ENCODE measurements around the gene CALD1. TPM values are rescaled to one million over a fixed set of nuclear protein-coding genes. Genes with fewer than 3 reads are reported as not detected.
"Not testable (repeated sequence)": the region's sequence is repeated elsewhere in the genome, so short reads cannot be mapped to it uniquely, and the experiment has no call there.

CALD1 gene
- total RNA-seq, 3 donors from 2014 or later = 1.4 to 2.7 (median 1.6) TPM

GRCh38 chr7:134981645-134982044, 202.2 kb downstream of the CALD1 start:
- DNase-seq; H3K36me3 Mint-ChIP-seq (ENCODE audit: insufficient read depth); ATAC-seq; H3K9me3 Mint-ChIP-seq; H3K27me3 Mint-ChIP-seq (ENCODE audit: low read depth); H3K4me3 Mint-ChIP-seq: not testable (repeated sequence)
- H3K4me1 Mint-ChIP-seq (ENCODE audit: low read depth) = peaks cover 13% of the 10 kb centered on the region

GRCh38 chr7:134985894-134986362, 206.5 kb downstream of the CALD1 start:
- peaks cover 10% of the 10 kb centered on the region for H3K36me3 Mint-ChIP-seq (ENCODE audit: insufficient read depth)
- H3K4me3 Mint-ChIP-seq = peak overlapping the region; percentile 96
- no peaks in the 10 kb centered on the region for H3K9me3 Mint-ChIP-seq
- ATAC-seq (peak; percentile 67 to 70), DNase-seq (no peak)
- peaks cover 37% of the 10 kb centered on the region for H3K4me1 Mint-ChIP-seq (ENCODE audit: low read depth)
- no peaks in the 10 kb centered on the region for H3K27me3 Mint-ChIP-seq (ENCODE audit: low read depth)

GRCh38 chr7:134986363-134987251, 207.2 kb downstream of the CALD1 start, which contains the start of gene AGBL3:
Gene AGBL3, plus strand, starts transcription at chr7:134986508. Its CDS starts 1,426 bp downstream, at chr7:134987934.
- Mint-ChIP-seq H3K27me3 (ENCODE audit: low read depth) (no peaks in the 10 kb centered on the region), H3K4me3 (peak within 1 kb of the TSS; percentile 96), H3K9me3 (no peaks in the 10 kb centered on the region), H3K4me1 (ENCODE audit: low read depth) (peaks cover 44% of the 10 kb centered on the region), H3K36me3 (ENCODE audit: insufficient read depth) (peaks cover 12% of the 10 kb centered on the region)
- ATAC-seq = peak; percentile 96
- peak; percentile 87 for DNase-seq

GRCh38 chr7:134988161-134988560, 208.7 kb downstream of the CALD1 start:
- ATAC-seq (no peak), DNase-seq (no peak)
- H3K36me3 Mint-ChIP-seq (ENCODE audit: insufficient read depth) = peaks cover 12% of the 10 kb centered on the region
- H3K27me3 Mint-ChIP-seq (ENCODE audit: low read depth) = no peaks in the 10 kb centered on the region
- H3K4me3 Mint-ChIP-seq = no peak overlapping the region
- no peaks in the 10 kb centered on the region for H3K9me3 Mint-ChIP-seq
- peaks cover 58% of the 10 kb centered on the region for H3K4me1 Mint-ChIP-seq (ENCODE audit: low read depth)

DNA sequence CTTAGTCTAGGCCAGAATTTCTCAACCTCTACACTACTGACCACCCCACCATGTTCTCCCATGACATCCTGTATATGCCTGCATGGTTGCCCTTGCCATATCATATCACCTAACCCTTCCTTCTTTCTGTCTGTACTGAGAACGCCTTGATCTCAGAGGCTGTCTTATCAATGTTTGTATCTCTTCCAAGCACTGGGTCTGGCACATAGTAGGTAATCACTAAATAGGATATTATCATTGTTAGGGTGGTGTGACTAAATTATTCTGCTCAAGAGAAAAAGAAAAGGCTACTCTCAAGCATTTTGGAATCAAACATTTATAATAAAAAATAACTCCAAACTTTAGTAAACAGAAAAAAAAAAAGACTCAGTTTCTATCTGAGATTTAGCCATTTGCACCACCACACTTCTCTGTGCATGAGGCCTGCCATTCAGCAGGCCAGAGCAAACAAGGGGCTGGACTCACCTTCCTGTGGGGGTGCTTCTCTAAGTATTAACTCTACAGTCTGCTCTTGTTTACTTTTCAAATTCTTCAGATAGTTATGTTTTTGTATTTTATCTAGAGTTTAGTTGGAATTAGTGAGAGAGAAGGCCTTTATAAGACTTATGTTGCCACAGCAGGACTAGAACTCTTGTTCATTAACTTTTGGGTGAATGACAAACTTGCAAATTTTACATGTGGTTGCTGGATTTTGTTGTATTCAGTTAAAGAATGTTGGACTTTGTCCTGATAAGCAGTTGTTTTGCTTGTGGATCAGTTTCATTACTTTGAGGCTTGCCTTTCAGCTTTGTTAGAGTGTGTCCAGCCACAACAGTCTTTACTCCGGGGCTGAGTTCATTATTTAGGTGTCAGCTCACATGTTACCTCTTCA, 212.3 kb downstream of the CALD1 start:
- H3K27me3 Mint-ChIP-seq (ENCODE audit: low read depth) = no peaks in the 10 kb centered on the region
- no peak overlapping the region for H3K4me3 Mint-ChIP-seq
- H3K4me1 Mint-ChIP-seq (ENCODE audit: low read depth) = peaks cover 76% of the 10 kb centered on the region
- H3K9me3 Mint-ChIP-seq = no peaks in the 10 kb centered on the region
- ATAC-seq = no peak
- DNase-seq = no peak
- peaks cover 19% of the 10 kb centered on the region for H3K36me3 Mint-ChIP-seq (ENCODE audit: insufficient read depth)

DNA sequence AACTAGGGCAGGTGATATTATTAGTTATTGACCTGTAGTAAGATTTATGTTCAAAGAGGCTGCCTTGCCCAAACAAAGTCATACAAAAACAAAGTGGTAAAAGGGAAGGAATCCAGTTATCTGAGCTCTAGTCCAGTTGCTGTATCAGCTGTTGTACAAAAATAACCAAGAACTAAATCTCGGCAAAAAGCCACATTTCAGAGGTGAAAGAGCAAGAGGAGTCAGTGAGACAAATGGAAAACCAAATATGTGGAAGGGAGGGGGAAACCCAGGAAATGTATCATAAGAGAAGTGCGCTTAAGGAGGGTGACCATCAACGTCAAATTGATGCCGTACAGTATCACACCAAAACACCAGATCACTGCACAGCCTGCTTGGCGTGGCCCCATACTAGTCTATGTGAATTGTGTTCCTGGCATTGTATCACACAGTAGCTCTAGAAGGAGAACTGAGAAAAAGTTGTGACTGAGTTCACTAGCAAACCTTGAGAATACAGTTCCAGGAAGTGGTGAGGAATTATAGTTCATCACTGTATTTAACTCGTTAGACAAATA, 213.3 kb downstream of the CALD1 start:
- peak; percentile 79 to 85 for ATAC-seq
- peaks cover 19% of the 10 kb centered on the region for H3K36me3 Mint-ChIP-seq (ENCODE audit: insufficient read depth)
- DNase-seq = no peak
- H3K27me3 Mint-ChIP-seq (ENCODE audit: low read depth) = no peaks in the 10 kb centered on the region
- H3K4me1 Mint-ChIP-seq (ENCODE audit: low read depth) = peaks cover 75% of the 10 kb centered on the region
- H3K9me3 Mint-ChIP-seq = no peaks in the 10 kb centered on the region
- H3K4me3 Mint-ChIP-seq = no peak overlapping the region

DNA sequence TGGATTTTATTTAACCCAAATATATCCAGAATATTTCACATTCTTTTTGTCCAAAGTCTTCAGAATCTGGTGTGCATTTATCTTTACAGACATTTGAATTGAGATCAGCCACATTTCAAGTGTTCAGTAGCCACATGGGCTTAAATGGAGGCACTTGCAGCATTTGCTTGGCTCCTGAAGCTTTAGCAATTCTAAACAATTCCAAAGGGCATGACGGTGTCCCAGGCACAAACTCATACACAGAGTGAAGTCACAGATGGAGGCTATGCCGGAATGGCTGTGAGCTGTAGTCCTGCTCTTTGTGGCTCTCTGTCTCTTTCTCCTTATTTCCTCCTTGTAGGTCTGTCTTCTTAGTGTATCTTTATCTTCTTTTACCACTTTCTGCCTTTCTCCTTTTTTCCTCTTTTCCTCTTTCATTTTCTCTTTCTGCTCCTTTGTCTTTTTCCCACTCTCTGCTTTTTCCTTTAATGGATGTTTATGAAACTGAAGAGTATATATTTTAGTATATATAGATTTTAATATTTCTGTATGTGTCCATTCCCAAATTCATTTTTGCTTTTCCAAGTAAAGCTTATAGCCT, 214.5 kb downstream of the CALD1 start:
- Mint-ChIP-seq H3K4me1 (ENCODE audit: low read depth) (peaks cover 70% of the 10 kb centered on the region), H3K9me3 (no peaks in the 10 kb centered on the region), H3K36me3 (ENCODE audit: insufficient read depth) (peaks cover 22% of the 10 kb centered on the region), H3K4me3 (no peak overlapping the region), H3K27me3 (ENCODE audit: low read depth) (no peaks in the 10 kb centered on the region)
- ATAC-seq (no peak), DNase-seq (no peak)

GRCh38 chr7:134995239-134996096, 216.0 kb downstream of the CALD1 start:
- Mint-ChIP-seq H3K9me3 (no peaks in the 10 kb centered on the region), H3K27me3 (ENCODE audit: low read depth) (no peaks in the 10 kb centered on the region), H3K4me3 (peak overlapping the region; percentile 4), H3K36me3 (ENCODE audit: insufficient read depth) (peaks cover 13% of the 10 kb centered on the region), H3K4me1 (ENCODE audit: low read depth) (peaks cover 61% of the 10 kb centered on the region)
- ATAC-seq (peak; percentile 46 to 57), DNase-seq (no peak)

GRCh38 chr7:134996097-134996550, 216.7 kb downstream of the CALD1 start:
- H3K4me3 Mint-ChIP-seq = no peak overlapping the region
- H3K36me3 Mint-ChIP-seq (ENCODE audit: insufficient read depth) = peaks cover 13% of the 10 kb centered on the region
- H3K27me3 Mint-ChIP-seq (ENCODE audit: low read depth) = no peaks in the 10 kb centered on the region
- ATAC-seq (peak; percentile 24 to 39), DNase-seq (no peak)
- peaks cover 54% of the 10 kb centered on the region for H3K4me1 Mint-ChIP-seq (ENCODE audit: low read depth)
- no peaks in the 10 kb centered on the region for H3K9me3 Mint-ChIP-seq

- H3K4me1 Mint-ChIP-seq (ENCODE audit: low read depth) = peaks cover 44% of the 10 kb centered on the region
- ATAC-seq (no peak), DNase-seq (no peak)
- H3K4me3 Mint-ChIP-seq = no peak overlapping the region
- H3K27me3 Mint-ChIP-seq (ENCODE audit: low read depth) = no peaks in the 10 kb centered on the region
- H3K36me3 Mint-ChIP-seq (ENCODE audit: insufficient read depth) = peaks cover 12% of the 10 kb centered on the region
- peaks cover 3% of the 10 kb centered on the region for H3K9me3 Mint-ChIP-seq
Observed at GRCh38 chr7:134997214-134997885, 217.9 kb downstream of the CALD1 start.

GRCh38 chr7:134999136-134999535, 219.7 kb downstream of the CALD1 start:
- DNase-seq (no peak), ATAC-seq (no peak)
- H3K9me3 Mint-ChIP-seq = peaks cover 3% of the 10 kb centered on the region
- H3K4me3 Mint-ChIP-seq = no peak overlapping the region
- peaks cover 28% of the 10 kb centered on the region for H3K4me1 Mint-ChIP-seq (ENCODE audit: low read depth)
- no peaks in the 10 kb centered on the region for H3K27me3 Mint-ChIP-seq (ENCODE audit: low read depth)
- peaks cover 12% of the 10 kb centered on the region for H3K36me3 Mint-ChIP-seq (ENCODE audit: insufficient read depth)

GRCh38 chr7:135001390-135002165, 222.1 kb downstream of the CALD1 start:
- H3K4me1 Mint-ChIP-seq (ENCODE audit: low read depth) = peaks cover 6% of the 10 kb centered on the region
- H3K27me3 Mint-ChIP-seq (ENCODE audit: low read depth) = no peaks in the 10 kb centered on the region
- no peak for DNase-seq
- no peak for ATAC-seq
- H3K36me3 Mint-ChIP-seq (ENCODE audit: insufficient read depth) = peaks cover 5% of the 10 kb centered on the region
- H3K4me3 Mint-ChIP-seq = no peak overlapping the region
- peaks cover 3% of the 10 kb centered on the region for H3K9me3 Mint-ChIP-seq
